KOPT-K1 (cell line): ENCODE measurements around the gene PRR15.

Experiments used
- H3K27ac ChIP-seq: fragments of 200-600 bp; sonication (generic); 2 replicates; pipeline ENCODE4 v1.5.1; 2016; ENCODE audit warnings: antibody characterized with exemption, mild to moderate bottlenecking, low read depth, low read length; ENCODE audit not compliant: poor library complexity, severe bottlenecking
- H3K36me3 ChIP-seq: fragments of 200-600 bp; sonication (generic); 2 replicates; pipeline ENCODE4 v1.5.1; 2017; ENCODE audit warnings: antibody characterized with exemption, mild to moderate bottlenecking, low read length, moderate library complexity; ENCODE audit not compliant: insufficient read depth
- H3K9me3 ChIP-seq: fragments of 200-600 bp; sonication (generic); 2 replicates; pipeline ENCODE4 v1.5.1; 2017; ENCODE audit warnings: antibody characterized with exemption, low read length, mild to moderate bottlenecking; ENCODE audit not compliant: insufficient read depth, poor library complexity, severe bottlenecking

PRR15 gene

GRCh38 chr7:29596593-29597178 lies 33.1 kb downstream of the PRR15 start:
- Histone ChIP-seq H3K9me3 (no peaks in the 10 kb centered on the region), H3K27ac (no peak overlapping the region), H3K36me3 (no peaks in the 10 kb centered on the region)

GRCh38 chr7:29597266-29597665 lies 33.6 kb downstream of the PRR15 start:
- no peaks in the 10 kb centered on the region for H3K9me3 ChIP-seq
- no peaks in the 10 kb centered on the region for H3K36me3 ChIP-seq
- no peak overlapping the region for H3K27ac ChIP-seq

GRCh38 chr7:29598137-29598536 lies 34.5 kb downstream of the PRR15 start:
- Histone ChIP-seq H3K36me3 (no peaks in the 10 kb centered on the region), H3K27ac (no peak overlapping the region)

GRCh38 chr7:29598613-29599012 lies 35.0 kb downstream of the PRR15 start:
- Histone ChIP-seq H3K36me3 (no peaks in the 10 kb centered on the region), H3K9me3 (no peaks in the 10 kb centered on the region), H3K27ac (no peak overlapping the region)

More at GRCh38 chr7:29598137-29598536, 34.5 kb downstream of the PRR15 start:
- no peaks in the 10 kb centered on the region for H3K9me3 ChIP-seq

- Histone ChIP-seq H3K9me3 (no peaks in the 10 kb centered on the region), H3K36me3 (no peaks in the 10 kb centered on the region), H3K27ac (no peak overlapping the region)
Measured at GRCh38 chr7:29599026-29599425, 35.4 kb downstream of the PRR15 start.

GRCh38 chr7:29600661-29601060 lies 37.0 kb downstream of the PRR15 start:
- Histone ChIP-seq H3K9me3 (no peaks in the 10 kb centered on the region), H3K36me3 (no peaks in the 10 kb centered on the region), H3K27ac (no peak overlapping the region)

GRCh38 chr7:29604052-29604451 lies 40.4 kb downstream of the PRR15 start:
- Histone ChIP-seq H3K36me3 (no peaks in the 10 kb centered on the region), H3K9me3 (no peaks in the 10 kb centered on the region), H3K27ac (no peak overlapping the region)

- Histone ChIP-seq H3K36me3 (no peaks in the 10 kb centered on the region), H3K9me3 (no peaks in the 10 kb centered on the region), H3K27ac (no peak overlapping the region)
Measured at GRCh38 chr7:29604702-29605101, 41.1 kb downstream of the PRR15 start.

GRCh38 chr7:29605671-29606070 lies 42.0 kb downstream of the PRR15 start:
- H3K27ac ChIP-seq: no peak overlapping the region

GRCh38 chr7:29606287-29606721 lies 42.7 kb downstream of the PRR15 start:
- H3K9me3 ChIP-seq: no peaks in the 10 kb centered on the region
- H3K27ac ChIP-seq: no peak overlapping the region
- H3K36me3 ChIP-seq: no peaks in the 10 kb centered on the region

More at GRCh38 chr7:29605671-29606070, 42.0 kb downstream of the PRR15 start:
- Histone ChIP-seq H3K9me3 (no peaks in the 10 kb centered on the region), H3K36me3 (no peaks in the 10 kb centered on the region)

- no peaks in the 10 kb centered on the region for H3K36me3 ChIP-seq
- H3K27ac ChIP-seq: no peak overlapping the region
- H3K9me3 ChIP-seq: no peaks in the 10 kb centered on the region
Measured at GRCh38 chr7:29606830-29607229, 43.2 kb downstream of the PRR15 start.

- H3K9me3 ChIP-seq: no peaks in the 10 kb centered on the region
- H3K36me3 ChIP-seq: no peaks in the 10 kb centered on the region
- no peak overlapping the region for H3K27ac ChIP-seq
Measured at GRCh38 chr7:29607259-29607658, 43.6 kb downstream of the PRR15 start.

GRCh38 chr7:29607889-29608288 lies 44.3 kb downstream of the PRR15 start:
- no peak overlapping the region for H3K27ac ChIP-seq
- H3K9me3 ChIP-seq: no peaks in the 10 kb centered on the region
- no peaks in the 10 kb centered on the region for H3K36me3 ChIP-seq

GRCh38 chr7:29609162-29610037 lies 45.8 kb downstream of the PRR15 start:
- Histone ChIP-seq H3K36me3 (no peaks in the 10 kb centered on the region), H3K27ac (no peak overlapping the region), H3K9me3 (no peaks in the 10 kb centered on the region)

GRCh38 chr7:29610086-29610485 lies 46.5 kb downstream of the PRR15 start:
- Histone ChIP-seq H3K9me3 (no peaks in the 10 kb centered on the region), H3K36me3 (no peaks in the 10 kb centered on the region), H3K27ac (no peak overlapping the region)
